Frontal cortex (tissue), 4 donors: Measurements from ENCODE around the gene FDX1. TPM values are rescaled to one million over a fixed set of nuclear protein-coding genes. Genes with fewer than 3 reads are reported as not detected.
A peak's percentile ranks its signal among the peaks of the same experiment; 100 is the strongest.

ENCODE experiments used
- DNase-seq, 2 donors: peaks; one replicate each; pipeline ENCODE4 v3.0.0; 2012; ENCODE audit warnings: low spot score in 2 of 2
- FAIRE-seq: peaks from 2 replicates; lab custom pipeline; 2012; peaks lifted over from hg19 to GRCh38; lab: Jason Lieb, UNC
- total RNA-seq: library from RNA; depleted of rRNA; stranded (reverse); fragments of >200 nt; gene quantifications from one replicate; pipeline ENCODE4 v1.2.3, GENCODE V29; 2014
- donor health status: control.
- donor health status: control.
- donor health status: control.

Gene FDX1
- total RNA-seq, 1 donor from 2014 or later: 15.9 TPM

DNA sequence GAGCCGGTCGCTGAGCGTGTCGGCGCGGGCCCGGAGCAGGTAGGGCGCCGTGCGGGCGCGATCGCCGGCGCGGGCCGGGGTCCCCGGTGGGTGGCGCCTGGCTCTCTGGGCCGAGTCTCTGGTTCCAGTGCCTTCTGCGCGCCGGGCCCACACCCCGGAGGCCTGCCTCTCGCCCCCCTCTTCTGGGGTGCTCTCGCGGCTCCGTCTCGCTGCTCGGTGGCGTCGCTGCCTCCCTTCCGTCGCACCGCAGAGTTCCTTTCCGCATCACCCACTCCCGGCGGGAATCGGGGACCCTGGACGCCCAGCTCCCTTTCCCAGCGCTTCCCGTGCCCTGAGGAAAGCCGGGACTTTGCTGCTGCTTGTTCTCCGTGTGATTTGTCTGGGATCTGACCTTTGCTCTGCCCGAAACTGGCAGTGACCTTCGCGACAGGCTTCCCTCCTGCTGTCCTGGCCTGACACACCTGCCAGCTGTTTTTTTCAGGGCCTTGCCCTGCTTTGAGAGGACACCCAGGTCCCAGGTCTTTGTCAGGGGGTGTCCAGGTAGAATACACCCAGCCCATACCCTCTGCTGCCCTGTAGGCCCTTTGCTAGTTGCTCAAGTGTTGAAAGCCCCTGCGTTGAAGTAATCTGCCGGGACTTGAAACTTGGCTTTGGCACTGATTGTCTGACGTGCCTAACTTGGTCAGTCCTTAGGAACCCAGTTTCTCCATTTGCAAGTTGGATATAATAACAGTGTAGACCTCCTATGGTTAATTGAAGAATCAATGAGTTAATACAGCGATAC is 711 bp downstream of the FDX1 start:
- FAIRE-seq: no peak
- DNase-seq: no peak

DNA sequence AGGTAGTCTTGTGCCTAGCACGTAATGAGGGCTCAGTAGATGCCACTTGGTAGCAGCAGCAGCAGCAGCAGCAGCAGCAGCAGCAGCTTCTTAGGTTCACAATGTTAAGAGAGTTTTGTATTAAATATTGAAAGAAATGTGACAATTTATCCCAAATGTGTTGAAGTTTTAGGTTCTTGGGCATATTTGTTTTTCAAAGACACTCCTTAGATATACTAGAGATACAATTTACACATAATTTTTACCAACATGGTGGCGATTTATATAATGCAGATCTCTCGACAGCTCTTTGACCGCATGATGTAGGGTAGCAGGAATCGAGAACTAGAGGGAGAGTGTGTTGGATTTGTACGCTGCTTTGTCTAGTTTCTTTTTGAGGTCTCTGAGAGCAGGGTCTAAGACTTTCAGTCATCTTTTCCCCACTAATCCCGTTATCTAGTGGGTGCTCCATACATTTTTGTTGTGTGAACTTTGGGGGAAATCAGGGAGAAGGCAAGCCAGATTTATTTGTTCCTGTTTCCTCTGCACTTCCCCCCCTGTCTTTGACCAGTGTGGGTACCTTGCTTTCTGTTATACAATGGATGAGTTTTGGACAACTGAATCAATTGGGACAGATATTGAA is 1.4 kb downstream of the FDX1 start:
- DNase-seq: peak in 1 of 2 donors; percentile 18

DNA sequence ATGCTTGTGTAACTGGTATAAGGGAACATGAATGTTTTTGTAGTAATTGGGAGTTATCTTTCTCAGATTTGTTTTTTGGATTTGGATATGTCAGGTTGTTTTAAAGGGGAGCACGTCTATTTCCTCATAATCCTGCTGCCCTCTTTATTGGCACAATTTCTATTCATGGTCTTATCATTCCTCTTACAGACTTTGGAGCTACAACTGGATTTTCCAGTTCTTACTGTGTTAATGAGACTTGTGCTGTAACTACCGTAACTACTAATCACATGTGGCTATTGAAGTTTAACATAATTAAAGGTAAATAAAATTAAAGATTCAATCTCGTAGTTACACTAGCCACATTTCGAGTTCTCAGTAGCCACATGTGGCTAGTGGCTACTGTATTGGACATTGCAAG is 1.9 kb downstream of the FDX1 start:
- no peak for FAIRE-seq
- no peak for DNase-seq

More for the DNA sequence above, 1.4 kb downstream of the FDX1 start:
- no peak for FAIRE-seq

DNA sequence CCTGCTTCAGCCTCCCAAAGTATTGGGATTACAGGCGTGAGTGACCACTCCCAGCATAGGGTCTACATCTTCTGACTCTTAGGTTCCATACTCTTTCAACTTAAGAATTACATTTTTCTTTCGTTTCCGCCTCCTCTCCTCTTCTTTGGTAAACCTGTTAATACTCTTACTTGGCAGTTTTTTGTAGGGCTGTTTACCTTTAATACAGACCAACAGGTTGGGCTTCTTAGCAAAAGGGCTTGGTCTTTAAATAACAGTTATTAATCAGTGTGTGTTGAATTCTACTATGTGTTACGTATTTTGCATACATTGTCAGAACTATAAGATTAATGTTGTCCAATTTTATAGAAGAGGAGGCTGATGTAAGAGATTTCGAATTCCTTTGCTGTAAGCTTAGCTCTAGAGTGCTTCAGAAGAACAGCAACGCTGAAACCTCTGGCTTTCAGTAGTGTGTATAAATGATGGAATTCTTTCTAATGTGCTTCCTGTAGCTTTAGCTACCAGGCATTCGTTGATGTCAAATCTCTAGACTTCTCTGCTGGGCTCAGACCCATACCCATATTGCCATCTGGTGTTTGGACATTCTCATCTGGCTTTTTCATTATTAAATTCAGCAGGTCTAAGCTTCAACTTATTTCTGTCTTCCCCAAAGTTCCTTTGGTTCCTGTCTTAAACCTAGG is 3.1 kb downstream of the FDX1 start:
- no peak for FAIRE-seq
- no peak for DNase-seq

DNA sequence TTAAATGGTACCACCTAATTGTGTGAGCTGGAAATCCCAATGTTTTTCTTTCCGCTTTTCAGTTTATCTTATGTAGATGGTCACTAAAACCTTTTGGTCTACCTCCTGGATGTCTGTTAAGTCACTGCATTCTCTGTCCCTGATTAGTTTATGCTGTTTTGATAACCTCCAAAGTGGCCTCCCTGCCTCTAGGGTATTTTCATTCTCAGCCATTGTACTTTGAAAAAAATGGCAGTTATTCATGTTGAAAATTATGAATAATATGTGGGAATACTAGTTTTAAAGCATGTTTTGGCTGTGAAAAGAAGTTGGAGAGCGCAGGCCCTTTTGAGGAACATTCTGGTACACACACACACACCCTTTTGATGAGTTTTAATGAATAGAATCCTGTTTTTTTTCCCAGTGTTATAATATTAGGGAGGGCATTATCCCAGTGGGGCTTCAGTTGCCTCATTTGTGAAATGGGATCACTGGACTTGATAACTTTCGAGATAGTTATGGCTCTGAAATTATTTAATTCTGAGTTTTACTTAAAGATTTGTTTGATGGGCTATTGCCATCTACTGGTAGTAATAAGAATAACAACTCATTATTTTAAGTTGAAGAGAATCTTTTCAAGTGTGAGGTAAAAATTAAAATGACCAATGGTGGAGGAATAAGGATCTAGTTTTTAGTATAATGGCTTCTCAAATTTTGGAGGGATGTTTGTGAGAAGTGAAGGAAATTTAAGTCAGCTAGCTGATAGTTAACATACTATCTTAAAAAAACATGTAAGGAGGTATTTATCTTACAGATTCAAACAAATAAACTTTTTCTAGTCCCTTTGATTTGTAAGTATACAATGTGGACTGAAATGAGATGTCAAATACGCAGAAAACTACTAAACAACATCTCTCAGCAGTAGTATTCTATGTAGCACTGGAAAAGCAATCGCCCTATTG is 3.9 kb downstream of the FDX1 start:
- DNase-seq (peak; percentile 22 to 36), FAIRE-seq (peak; percentile 80)

DNA sequence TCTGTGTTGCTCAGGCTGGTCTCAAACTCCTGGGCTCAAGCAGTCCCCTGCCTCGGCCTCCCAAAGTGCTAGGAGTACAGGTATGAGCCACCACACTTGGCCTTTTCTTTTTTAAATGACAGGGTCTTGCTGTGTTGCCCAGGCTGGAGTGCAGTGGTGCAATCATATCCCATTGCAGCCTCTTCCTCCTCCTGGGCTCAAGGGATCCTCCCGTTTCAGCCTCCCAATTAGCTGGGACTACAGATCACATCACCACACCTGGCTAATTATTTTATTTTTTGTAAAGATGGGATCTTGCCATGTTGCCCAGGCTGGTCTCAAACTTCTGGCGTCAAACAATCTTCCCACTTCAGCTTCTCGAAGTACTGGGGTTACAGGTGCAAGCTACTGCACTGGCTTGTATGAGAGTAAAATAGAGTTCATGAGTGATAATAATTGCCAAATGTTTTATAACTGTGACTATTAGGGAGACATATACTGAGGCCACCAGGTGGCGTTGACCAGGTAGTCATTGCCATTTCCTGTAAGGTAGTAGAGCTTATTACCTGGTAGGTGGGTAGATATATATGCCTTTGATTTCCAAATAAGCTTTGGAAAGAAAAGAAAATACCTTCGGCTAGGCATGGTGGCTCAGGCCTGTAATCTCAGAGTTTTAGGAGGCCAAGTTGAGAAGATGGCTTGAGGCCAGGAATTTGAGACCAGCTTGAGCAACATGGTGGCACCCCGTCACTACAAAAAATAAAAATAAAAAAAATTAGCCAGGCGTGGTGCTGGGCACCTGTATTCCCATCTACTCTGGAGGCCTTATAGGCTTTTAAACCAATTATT is 5.4 kb downstream of the FDX1 start:
- FAIRE-seq (no peak), DNase-seq (no peak)

DNA sequence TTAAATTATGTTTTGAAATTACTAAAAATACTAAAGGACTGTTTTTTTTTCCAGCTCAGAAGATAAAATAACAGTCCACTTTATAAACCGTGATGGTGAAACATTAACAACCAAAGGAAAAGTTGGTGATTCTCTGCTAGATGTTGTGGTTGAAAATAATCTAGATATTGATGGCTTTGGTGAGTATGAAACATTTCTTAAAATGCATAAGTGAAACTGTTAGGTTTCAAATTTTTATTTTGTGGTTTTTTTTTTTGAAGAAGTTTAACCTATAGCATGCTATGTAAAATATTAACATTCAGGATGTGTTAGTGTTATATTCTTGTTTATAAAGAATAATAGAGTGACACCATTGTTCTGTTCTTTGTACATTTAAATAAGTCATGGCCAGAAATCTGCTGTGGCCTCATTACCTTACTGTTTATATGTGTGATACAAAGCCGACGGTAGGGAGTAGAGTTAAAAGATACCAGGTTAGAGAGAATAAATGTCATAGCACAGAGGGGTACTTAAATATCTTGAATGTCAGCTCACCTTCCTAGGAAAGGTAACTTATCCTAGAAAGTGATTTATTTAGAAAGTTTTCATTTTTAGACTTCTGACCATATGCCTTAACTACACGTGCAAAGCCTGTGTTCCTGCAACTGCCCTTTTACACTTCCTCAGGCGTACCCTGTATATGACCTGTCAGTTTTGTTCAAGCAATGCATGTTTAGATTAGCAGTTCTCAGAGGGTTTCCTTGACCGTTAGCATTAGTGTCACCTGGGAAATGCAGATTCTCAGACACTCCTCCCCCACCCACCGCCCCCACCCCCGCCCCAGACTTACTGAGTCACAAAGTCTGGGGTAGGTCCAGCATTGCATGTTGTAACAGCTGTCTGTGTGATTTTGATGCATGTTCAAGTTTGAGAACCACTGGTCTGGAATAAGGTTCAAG is 6.3 kb downstream of the FDX1 start:
- FAIRE-seq (no peak), DNase-seq (no peak)

DNA sequence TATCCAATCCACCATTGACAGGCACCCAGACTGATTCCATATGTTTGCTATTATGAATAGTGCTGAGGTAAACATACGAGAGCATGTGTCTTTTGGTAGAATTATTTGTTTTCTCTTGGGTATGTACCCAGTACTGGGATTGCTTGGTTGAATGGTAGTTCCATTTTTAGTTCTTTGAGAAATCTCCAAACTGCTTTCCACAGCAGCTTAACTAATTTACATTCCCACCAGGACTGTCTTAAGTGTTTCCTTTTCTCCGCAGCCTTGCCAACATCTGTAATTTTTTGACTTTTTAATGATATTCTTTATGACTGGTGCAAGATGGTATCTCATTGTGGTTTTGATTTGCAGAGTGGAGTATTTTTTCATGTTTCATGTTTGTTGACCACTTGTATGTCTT is 8.3 kb downstream of the FDX1 start:
- no peak for DNase-seq
- FAIRE-seq: no peak

DNA sequence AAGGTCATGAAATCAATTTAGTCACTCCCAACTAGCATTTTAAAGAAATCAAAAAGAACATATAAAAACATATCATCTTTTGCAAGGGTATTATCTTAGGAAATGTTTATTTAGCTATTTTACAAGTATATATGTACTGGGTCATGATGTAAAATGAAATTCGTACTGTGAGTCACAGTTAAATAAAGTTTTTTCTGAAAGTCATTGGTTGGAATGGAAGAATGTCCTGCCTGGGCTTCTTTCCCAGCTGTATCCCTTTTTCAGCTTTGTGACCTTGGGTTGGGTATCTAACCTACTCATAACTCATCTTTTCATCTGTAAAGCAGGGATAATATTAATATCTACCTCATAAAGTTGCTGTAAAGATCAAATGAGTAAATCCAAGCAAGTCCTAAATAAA is 15.7 kb downstream of the FDX1 start:
- FAIRE-seq: no peak
- DNase-seq: no peak

DNA sequence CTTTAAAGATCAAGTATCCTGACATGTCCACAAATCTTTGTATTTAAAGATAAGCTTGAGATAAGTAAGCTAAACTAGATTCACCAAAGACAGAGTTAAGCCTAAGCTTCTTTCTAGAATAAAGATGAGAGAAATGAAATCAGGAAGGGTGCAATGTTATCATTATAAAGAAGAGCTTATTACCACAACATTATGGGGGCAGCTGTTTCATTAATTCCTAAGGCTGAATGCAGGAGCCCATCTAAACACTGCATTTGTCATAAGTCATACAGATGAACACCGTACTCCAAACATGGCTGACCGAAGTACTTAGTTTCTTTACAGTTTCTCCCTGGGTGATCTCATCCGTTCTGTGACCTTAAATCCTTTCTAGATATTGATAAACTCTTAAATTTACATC is 16.3 kb downstream of the FDX1 start:
- no peak for FAIRE-seq
- DNase-seq: no peak

DNA sequence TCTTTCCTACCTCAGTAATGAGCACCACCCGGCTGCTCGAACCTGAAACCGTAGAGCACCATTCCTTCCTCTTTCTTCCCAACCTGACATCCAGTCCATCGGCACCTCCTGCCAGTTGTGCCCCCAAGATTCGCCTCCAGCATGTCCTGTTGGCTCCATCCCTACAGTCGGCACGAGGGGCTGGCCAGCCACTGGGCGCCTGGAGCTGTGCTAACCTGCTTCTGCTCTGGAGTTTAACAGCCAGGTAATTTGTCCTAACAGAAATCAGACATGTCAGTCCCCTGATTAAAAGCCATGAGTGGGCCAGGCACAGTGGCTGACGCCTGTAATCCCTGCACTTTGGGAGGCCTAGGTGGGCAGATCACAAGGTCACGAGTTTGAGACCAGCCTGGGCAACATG is 16.8 kb downstream of the FDX1 start:
- FAIRE-seq (no peak), DNase-seq (no peak)

DNA sequence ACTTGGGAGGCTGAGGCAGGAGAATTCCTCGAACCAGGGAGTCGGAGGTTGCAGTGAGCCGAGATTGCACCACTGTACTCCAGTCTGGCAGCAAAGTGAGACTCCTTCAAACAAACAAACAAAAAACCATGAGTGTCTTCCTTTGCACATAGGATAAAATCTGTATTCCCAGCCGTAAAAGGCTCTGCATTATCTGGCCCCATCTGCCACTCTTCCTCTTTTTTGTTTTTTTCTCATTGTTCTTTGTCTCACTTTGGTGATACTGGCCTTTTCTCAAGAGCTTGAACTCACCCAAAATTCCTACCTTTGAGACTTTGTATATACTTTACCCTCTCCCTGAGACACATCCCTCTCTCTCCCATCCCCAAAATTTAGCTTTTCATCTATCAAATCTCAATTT is 17.6 kb downstream of the FDX1 start:
- FAIRE-seq (no peak), DNase-seq (no peak)

DNA sequence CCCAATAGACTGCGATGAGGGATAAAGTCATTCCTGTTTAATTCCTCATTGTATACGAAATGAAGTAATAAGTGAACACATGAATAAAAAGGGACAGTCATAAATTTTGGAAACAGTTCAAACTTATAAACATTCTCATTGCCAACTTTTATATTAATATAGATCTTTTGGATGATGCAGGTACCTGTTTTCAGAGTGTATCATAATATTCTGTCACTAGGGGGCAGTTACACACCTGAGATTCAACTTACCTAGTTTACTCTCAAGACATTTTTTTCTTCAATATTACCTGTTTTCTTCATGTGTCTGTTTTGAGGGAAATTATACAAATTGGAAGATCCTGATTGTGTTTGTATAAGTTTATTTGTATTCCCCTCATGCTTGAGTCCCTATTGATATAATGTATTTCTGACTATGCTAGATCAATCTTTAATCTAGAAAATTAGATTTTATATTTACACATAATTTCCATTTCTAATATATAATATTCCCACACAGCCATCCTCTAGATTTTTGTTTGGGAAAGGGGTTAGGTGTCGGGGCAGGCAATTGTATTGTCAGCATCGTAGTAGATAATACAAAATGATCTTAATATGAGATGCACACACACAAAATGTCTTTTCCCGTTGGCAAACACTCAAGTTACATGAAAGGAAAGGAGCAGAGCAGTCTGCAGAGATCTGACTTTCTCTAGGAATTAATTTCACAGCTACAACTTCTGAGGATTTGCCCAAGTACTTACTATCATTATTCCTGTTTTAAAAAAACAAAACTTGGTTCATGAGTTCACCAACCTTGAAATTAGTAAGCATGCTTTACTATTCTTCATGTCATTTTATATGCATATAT is 18.4 kb downstream of the FDX1 start:
- FAIRE-seq (no peak), DNase-seq (no peak)

DNA sequence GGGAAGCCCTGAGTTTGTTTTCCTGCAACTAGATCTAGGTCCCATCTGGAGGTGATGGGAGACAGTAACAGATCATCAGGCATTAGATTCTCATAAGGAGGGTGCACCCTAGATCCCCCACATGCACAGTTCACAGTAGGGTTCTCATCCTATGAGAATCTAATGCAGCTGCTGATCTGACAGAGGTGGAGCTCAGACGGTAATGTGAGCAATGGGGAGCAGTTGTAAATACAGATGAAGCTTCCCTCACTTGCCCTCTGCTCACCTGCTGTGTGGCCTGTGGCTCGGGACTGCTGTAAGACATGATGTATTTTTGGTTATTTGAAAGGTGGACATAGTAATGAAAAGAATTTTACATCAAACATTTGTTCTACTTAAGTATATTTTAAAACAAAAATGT is 20.5 kb downstream of the FDX1 start:
- FAIRE-seq (no peak), DNase-seq (no peak)

DNA sequence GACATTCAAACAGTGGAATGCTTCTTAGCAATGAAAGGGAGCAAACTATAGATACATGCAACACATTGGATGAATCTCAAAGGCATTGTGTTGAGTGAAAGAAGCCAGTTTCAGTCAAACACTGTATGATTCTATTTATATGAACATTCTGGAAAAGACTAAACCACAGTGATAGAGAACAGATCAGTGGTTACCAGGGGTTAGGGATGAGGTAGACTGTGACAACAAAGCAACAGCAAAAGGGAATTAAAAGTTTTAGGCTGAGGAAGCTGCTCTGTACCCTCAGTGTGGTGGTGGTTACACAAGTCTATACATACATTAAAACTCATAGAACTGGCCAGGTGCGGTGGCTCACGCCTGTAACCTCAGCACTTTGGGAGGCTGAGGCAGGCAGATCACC is 23.0 kb downstream of the FDX1 start:
- FAIRE-seq: no peak
- DNase-seq: no peak

DNA sequence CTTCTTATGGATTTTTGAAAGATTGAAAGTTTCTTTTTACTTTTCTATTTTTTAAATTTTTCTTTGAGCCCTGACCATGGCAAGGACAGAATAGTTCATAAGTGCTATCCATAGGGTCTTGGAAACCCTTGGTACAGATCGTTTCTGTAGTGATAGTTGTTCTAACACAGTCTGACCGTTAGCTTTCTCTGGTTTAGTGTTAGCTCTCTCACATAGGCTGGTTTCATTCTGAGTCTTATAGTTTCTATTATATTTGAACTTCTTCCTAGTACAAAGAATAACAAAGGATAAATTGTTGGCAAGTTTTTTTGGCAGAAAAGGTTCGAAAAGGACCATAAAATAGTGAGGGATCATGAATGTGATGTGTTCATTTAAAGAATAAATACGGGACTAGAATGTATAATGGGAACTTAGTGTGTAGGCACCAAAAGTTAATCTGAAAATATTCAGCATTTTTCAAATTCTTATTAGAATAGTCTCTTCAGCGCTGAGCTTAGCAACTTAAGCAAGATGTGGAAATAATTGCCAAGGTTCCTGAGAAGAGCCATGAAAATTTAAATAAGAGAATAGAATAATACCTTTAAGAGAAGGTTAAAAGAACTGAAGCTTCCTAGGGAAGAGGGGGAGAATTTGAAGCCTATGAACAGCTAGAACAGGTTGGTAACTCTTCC is 24.1 kb downstream of the FDX1 start:
- no peak for DNase-seq
- no peak for FAIRE-seq

DNA sequence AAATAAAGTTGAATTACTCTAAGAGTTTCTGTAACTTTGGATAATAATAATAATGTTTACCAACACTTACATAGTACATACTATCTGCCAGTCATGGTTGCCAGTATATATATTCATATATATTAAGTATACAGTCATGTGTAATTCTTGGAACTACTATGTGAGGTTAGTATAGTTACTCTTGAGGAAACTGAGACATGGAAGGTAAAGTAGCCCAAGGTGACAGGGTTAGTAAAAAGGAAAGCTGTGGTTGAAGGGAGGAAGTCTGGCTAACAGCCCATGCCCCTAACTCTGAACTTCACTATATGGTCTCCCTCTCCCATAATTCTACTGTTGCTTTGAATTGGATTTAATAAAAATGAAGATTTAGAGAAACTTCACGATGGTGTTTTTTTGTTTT is 24.9 kb downstream of the FDX1 start:
- no peak for DNase-seq
- FAIRE-seq: no peak
